Body of pancreas (tissue), 4 donors: ENCODE measurements around the gene TDP2.

Source experiments
- CTCF ChIP-seq, 7 experiments: fragments of 450-650 bp in 4 of 7; fragments of 200-600 bp in 3 of 7; sonication (generic) in 3 of 7; IDR thresholded peaks; one replicate each; pipeline ENCODE4 v1.5.1; 2016 to 2019; ENCODE audit warnings: antibody characterized with exemption in 7 of 7
- POLR2A ChIP-seq, 3 donors: fragments of 450-650 bp; IDR thresholded peaks; one replicate each; pipeline ENCODE4 v1.6.1; 2016; ENCODE audit warnings: antibody characterized with exemption in 3 of 3, mild to moderate bottlenecking in 2 of 3

GRCh38 chr6:24702720-24703282 lies 36.1 kb upstream of the TDP2 start:
- TF ChIP-seq CTCF (IDR thresholded peaks at IDR 0.05) (no peak), POLR2A (IDR thresholded peaks at IDR 0.05) (no peak)
